HG02852 (cell line): Measurements from ENCODE around the gene GLI3.

Experiments used
- ATAC-seq: cut with Tn5 transposase; IDR thresholded peaks from one replicate; pipeline ENCODE4 v1.9.1; 2021; ENCODE audit warnings: mild to moderate bottlenecking, moderate library complexity; ENCODE audit not compliant: unreplicated experiment

Gene GLI3

GRCh38 chr7:42014625-42015618 is 222.1 kb downstream of the GLI3 start:
- no peak for ATAC-seq

- ATAC-seq: no peak
Measured at GRCh38 chr7:42012786-42013360, 224.1 kb downstream of the GLI3 start.

GRCh38 chr7:42012313-42012712 is 224.7 kb downstream of the GLI3 start:
- no peak for ATAC-seq

- no peak for ATAC-seq
Measured at GRCh38 chr7:42011846-42012245, 225.2 kb downstream of the GLI3 start.

- ATAC-seq: no peak
Measured at GRCh38 chr7:42010751-42011150, 226.3 kb downstream of the GLI3 start.

GRCh38 chr7:42006801-42007513 is 230.1 kb downstream of the GLI3 start:
- ATAC-seq: no peak

GRCh38 chr7:42002654-42003053 is 234.4 kb downstream of the GLI3 start:
- ATAC-seq: no peak

- no peak for ATAC-seq
Measured at GRCh38 chr7:41999736-42000283, 237.2 kb downstream of the GLI3 start.

DNA sequence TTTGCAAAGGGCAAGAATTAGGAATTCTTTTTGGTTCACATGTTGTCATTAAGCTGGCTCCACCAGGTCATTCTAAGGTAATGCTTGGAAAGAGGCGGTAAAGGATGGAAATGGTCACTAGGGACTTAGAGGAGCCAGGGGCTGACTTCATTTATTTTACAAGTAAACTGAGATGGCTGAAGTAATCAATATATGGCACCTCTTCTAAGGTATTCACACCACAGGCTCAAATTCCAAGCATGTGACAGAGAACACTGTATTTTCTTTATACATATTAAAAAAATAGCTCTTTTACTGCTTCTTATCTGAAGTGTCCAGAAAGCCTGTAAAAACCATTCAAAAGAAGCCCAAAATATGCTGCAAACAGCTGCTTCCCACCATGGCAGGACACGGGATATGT is 239.0 kb downstream of the GLI3 start:
- ATAC-seq: no peak

DNA sequence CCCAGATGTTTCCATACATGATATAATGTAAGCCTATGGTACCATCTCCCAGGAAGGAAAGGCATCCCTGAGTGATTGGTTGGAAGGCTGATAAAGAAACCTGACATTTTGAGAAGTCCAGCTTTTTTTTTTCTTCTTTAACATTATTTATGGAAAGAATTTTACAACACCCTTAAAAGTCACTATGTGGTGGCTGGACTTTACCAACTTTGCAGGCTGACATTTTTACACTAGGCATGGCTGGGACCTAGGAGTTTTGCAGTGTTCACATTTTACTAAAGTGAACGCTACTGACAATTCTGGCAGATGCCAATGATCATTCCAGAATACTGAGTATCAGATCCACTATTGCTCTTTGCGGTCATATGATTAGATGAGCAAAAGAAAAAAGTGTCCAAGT is 239.9 kb downstream of the GLI3 start:
- no peak for ATAC-seq

DNA sequence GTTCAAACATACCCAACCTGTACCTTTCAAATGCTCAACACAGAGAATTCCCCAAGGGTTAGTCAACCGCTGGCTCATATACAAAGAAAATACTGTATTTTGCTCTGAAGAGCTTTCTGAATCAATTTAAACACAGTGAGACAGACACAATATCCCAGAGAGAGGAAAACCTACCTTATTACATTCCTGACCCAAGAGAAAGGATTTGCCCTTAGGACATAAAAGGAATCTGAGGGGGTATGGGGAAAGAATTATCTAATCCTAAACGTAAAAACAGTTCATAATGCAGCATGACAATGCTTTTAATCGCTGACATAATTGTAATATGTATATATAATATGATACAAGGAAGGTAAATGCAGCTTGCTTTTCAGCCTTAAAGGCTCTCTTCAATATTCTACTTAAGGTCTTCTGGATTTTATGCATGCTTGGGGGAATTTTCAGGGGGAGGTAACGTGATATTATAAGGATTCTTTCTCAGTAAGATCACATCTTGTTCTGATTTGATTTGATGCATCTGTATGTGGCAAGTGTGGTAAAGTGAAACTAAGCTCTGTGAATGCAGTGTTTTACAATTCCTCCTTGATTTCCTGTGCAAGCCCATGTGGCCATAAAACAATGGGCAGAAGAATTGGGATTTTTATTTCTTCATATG is 240.5 kb downstream of the GLI3 start:
- no peak for ATAC-seq

DNA sequence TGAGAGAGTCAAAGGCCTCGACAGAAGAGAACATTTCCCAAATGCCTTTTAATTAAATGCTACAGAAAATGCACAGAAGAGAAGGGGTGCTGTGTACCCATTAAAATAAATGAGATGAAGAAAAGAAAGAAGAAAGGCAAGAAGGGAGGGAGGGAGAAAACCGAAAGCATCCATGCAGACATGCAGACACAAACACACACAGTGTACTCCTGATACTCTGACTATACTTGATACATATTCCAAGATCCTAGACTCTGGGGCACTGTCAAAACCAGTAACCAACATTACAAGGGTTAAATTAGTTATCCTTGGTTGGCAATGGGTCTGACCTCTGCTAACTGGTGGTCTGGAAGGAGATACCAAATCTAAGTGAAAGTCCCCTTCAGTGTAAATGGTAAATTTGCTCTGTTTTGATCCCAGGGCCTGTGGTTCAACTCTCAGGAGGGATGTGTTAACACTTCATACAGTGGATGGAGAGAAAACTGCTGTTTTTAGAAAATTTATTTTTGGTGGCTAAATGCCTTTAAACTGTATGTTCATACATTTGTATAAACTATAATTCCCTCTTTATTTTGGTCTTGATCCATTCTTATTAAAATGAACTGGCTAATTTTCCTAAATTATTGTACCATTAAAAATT is 241.3 kb downstream of the GLI3 start:
- no peak for ATAC-seq

GRCh38 chr7:41994746-41995110 is 242.3 kb downstream of the GLI3 start:
- ATAC-seq: no peak

DNA sequence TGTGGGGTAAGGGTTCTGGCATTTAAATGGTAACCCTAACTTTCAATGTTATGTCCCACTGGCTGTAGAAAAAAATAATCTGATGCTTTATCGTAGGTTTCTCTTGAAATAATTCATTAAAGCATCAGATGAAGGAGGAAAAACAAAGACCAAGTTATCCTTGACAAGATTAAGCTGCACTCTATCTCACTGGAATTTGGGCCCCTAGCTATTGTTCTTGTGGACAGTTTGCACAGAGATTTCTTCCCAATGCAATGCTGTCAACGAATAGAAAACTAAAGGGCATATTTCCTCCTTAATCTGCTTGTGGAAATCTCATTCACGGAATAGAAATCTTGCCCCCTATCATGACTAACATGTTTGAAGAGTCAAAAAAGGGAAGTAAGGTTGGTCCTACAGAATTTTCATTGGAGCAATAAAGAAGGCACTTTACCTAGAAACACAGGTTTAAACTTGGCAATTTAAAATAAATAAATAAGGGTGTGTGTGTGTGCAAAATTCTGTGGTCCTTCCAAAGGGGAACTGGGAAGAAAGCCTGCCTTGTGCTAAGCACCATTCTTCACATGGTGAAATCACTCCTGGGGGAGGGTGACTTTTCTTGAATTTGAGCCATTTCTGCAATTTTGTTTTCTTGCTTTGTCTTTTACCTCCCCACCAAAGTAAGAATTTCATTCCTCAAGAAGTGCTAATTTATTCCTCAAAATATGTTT is 242.8 kb downstream of the GLI3 start:
- ATAC-seq: no peak

- ATAC-seq: no peak
Measured at GRCh38 chr7:41992881-41993867, 243.8 kb downstream of the GLI3 start.

GRCh38 chr7:41984888-41985287 is 252.1 kb downstream of the GLI3 start:
- ATAC-seq: no peak

GRCh38 chr7:41981046-41982040 is 255.7 kb downstream of the GLI3 start:
- ATAC-seq: no peak
